Loucy (cell line): ENCODE results near the gene ENPP5.

Experiments
- H2AFZ ChIP-seq: fragments of 200-600 bp; sonication (generic); 2 replicates; pipeline ENCODE4 v1.6.0; 2016; ENCODE audit warnings: antibody characterized with exemption, mild to moderate bottlenecking, low read length, moderate library complexity
- H3F3A ChIP-seq: fragments of 200-600 bp; 2 replicates; pipeline ENCODE4 v1.6.0; 2016; ENCODE audit warnings: antibody characterized with exemption, low read depth, mild to moderate bottlenecking
- H3K27me3 ChIP-seq: fragments of 200-600 bp; sonication (generic); 2 replicates; pipeline ENCODE4 v1.6.1; 2014; ENCODE audit warnings: low read length, mild to moderate bottlenecking; ENCODE audit not compliant: insufficient read depth, poor library complexity, severe bottlenecking
- H3K36me3 ChIP-seq: fragments of 200-600 bp; sonication (generic); 2 replicates; pipeline ENCODE4 v1.6.1; 2016; ENCODE audit warnings: low read length; ENCODE audit not compliant: insufficient read depth
- H3K4me1 ChIP-seq: fragments of 200-600 bp; sonication (generic); 2 replicates; pipeline ENCODE4 v1.5.1; 2014; ENCODE audit warnings: low read length, mild to moderate bottlenecking; ENCODE audit not compliant: insufficient read depth, poor library complexity, severe bottlenecking
- H3K4me2 ChIP-seq: fragments of 200-600 bp; sonication (generic); 2 replicates; pipeline ENCODE4 v1.6.0; 2014; ENCODE audit warnings: antibody characterized with exemption, low read length, low read depth, mild to moderate bottlenecking; ENCODE audit not compliant: poor library complexity, severe bottlenecking
- H3K4me3 ChIP-seq: fragments of 200-600 bp; sonication (generic); 2 replicates; pipeline ENCODE4 v1.5.1; 2014; ENCODE audit warnings: low read length, mild to moderate bottlenecking, mixed read lengths; ENCODE audit not compliant: poor library complexity, severe bottlenecking
- H3K79me2 ChIP-seq: fragments of 200-600 bp; sonication (generic); 2 replicates; pipeline ENCODE4 v1.6.1; 2014; ENCODE audit warnings: low read length; ENCODE audit not compliant: insufficient read depth
- H3K9ac ChIP-seq: fragments of 200-600 bp; sonication (generic); 2 replicates; pipeline ENCODE4 v1.6.0; 2014; ENCODE audit warnings: mild to moderate bottlenecking, low read depth, low read length, moderate library complexity; ENCODE audit not compliant: poor library complexity, severe bottlenecking
- H3K9me2 ChIP-seq: fragments of 200-600 bp; sonication (generic); replicated peaks from 2 replicates; pipeline ENCODE4 v1.6.1; 2016; ENCODE audit warnings: low read depth, low read length, mixed read lengths
- H3K9me3 ChIP-seq: fragments of 200-600 bp; sonication (generic); 2 replicates; pipeline ENCODE4 v1.6.1; 2014; ENCODE audit warnings: mild to moderate bottlenecking, antibody characterized with exemption, low read length, low read depth; ENCODE audit not compliant: insufficient read depth
- H4K20me1 ChIP-seq: fragments of 200-600 bp; sonication (generic); 2 replicates; pipeline ENCODE4 v1.6.0; 2014; ENCODE audit warnings: antibody characterized with exemption, low read length, mild to moderate bottlenecking; ENCODE audit not compliant: insufficient read depth, poor library complexity, severe bottlenecking
- CTCF ChIP-seq: fragments of 200-600 bp; sonication (generic); conservative IDR thresholded peaks from 2 replicates; pipeline ENCODE4 v1.5.1; 2014; ENCODE audit warnings: mild to moderate bottlenecking, antibody characterized with exemption, low read length
- EZH2phosphoT487 ChIP-seq: fragments of 200-600 bp; IDR thresholded peaks from 2 replicates; pipeline ENCODE4 v1.6.1; 2018; ENCODE audit warnings: antibody characterized with exemption, mild to moderate bottlenecking, moderate library complexity, borderline replicate concordance

Gene ENPP5

GRCh38 chr6:46170357-46171289 is at the start of gene ENPP5:
Gene ENPP5, minus strand, starts transcription at chr6:46170980. Its CDS starts 2,718 bp downstream, at chr6:46168262.
- Histone ChIP-seq H3K36me3 (no peaks in the 10 kb centered on the region), H3K9me2 (no peaks in the 10 kb centered on the region), H3K9me3 (no peaks in the 10 kb centered on the region), H3K4me2 (no peak within 1 kb of the TSS), H2AFZ (no peak within 1 kb of the TSS), H3K79me2 (no peaks in the 10 kb centered on the region), H3F3A (no peaks in the 10 kb centered on the region), H4K20me1 (no peaks in the 10 kb centered on the region), H3K4me1 (no peaks in the 10 kb centered on the region), H3K9ac (no peak within 1 kb of the TSS), H3K27me3 (no peaks in the 10 kb centered on the region), H3K4me3 (no peak within 1 kb of the TSS)
- TF ChIP-seq EZH2phosphoT487 (no peak), CTCF (no peak)

GRCh38 chr6:46219661-46220060 is 48.9 kb upstream of the ENPP5 start:
- Histone ChIP-seq H3K27me3 (no peaks in the 10 kb centered on the region), H3K79me2 (no peaks in the 10 kb centered on the region), H3K36me3 (no peaks in the 10 kb centered on the region), H3K4me2 (no peak overlapping the region), H2AFZ (no peak overlapping the region), H3K4me1 (no peaks in the 10 kb centered on the region), H4K20me1 (no peaks in the 10 kb centered on the region), H3K4me3 (no peak overlapping the region), H3K9me2 (no peaks in the 10 kb centered on the region), H3K9me3 (no peaks in the 10 kb centered on the region), H3F3A (no peaks in the 10 kb centered on the region), H3K9ac (no peak overlapping the region)
- TF ChIP-seq EZH2phosphoT487 = no peak
- no peak for TF ChIP-seq CTCF

GRCh38 chr6:46218457-46218856 is 47.7 kb upstream of the ENPP5 start:
- H3K4me2 ChIP-seq = no peak overlapping the region
- no peak overlapping the region for H2AFZ ChIP-seq
- no peak overlapping the region for H3K4me3 ChIP-seq
- H3K9me3 ChIP-seq = no peaks in the 10 kb centered on the region
- H3K9me2 ChIP-seq = no peaks in the 10 kb centered on the region
- no peaks in the 10 kb centered on the region for H3K4me1 ChIP-seq
- H3K36me3 ChIP-seq = no peaks in the 10 kb centered on the region
- H3K9ac ChIP-seq = no peak overlapping the region
- TF ChIP-seq CTCF (no peak), EZH2phosphoT487 (no peak)
- H3F3A ChIP-seq = no peaks in the 10 kb centered on the region
- H4K20me1 ChIP-seq = no peaks in the 10 kb centered on the region
- H3K27me3 ChIP-seq = no peaks in the 10 kb centered on the region
- no peaks in the 10 kb centered on the region for H3K79me2 ChIP-seq
